SK-N-MC (cell line): ENCODE measurements around the gene DNAH8.

Source experiments
- EZH2 ChIP-seq: fragments of 200-600 bp; sonication (generic); IDR thresholded peaks from one replicate; pipeline ENCODE4 v1.6.1; 2017; ENCODE audit warnings: antibody characterized with exemption
- POLR2AphosphoS5 ChIP-seq: IDR thresholded peaks from 2 replicates; pipeline ENCODE4 v1.6.1; 2012; ENCODE audit warnings: mild to moderate bottlenecking, low read depth, low read length, borderline replicate concordance

DNA sequence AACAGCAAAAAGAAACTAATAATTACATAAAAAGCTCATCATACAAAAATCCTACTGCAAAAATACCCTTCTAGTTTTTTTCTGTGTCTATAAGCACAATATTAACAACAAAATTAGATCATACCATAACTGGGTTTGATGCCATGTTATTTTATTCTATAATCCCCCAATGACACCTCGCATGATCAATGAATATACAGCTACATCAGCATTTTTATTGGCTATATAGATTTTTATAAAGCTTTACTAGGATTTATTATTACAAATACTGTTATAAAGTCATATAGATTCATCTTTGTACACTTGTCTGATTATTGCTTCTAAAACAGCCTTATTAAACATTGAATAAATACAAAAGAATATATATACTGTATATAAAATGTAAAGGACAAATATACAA, 288.4 kb downstream of the DNAH8 start:
- TF ChIP-seq EZH2 (no peak), POLR2AphosphoS5 (no peak)
